HCT116 (cell line): ENCODE data around the gene MISP3. TPM values are rescaled to one million over a fixed set of nuclear protein-coding genes. Genes with fewer than 3 reads are reported as not detected.
"Not testable (repeated sequence)": the region's sequence is repeated elsewhere in the genome, so short reads cannot be mapped to it uniquely, and the experiment has no call there.

ENCODE experiments used
- ATAC-seq: fragments of 200-7000 bp; cut with Tn5 transposase; 2 replicates; pipeline ENCODE4 v1.9.1; 2020; ENCODE audit warnings: mild to moderate bottlenecking, moderate library complexity
- BruUV-seq: library from RNA; stranded (reverse); fragments of 400-500 nt; replicated peaks from 2 replicates; lab custom pipeline; 2021; lab: Mats Ljungman, UMichigan
- CTCF ChIA-PET: fragments of 300-600 bp; sonication (Branson Sonifier 250); formaldehyde crosslinking; loops from one replicate; lab custom pipeline; 2021; ENCODE audit warnings: antibody characterized with exemption; lab: Charles Lee
- POLR2A ChIA-PET: fragments of 300-600, 350-600 bp; sonication (Branson Sonifier 250); formaldehyde crosslinking; loops from one replicate; lab custom pipeline; 2021; ENCODE audit warnings: antibody characterized with exemption; lab: Charles Lee
- RAD21 ChIA-PET, 2 experiments: fragments of 300-600 bp; sonication (Branson Sonifier 250); formaldehyde crosslinking; loops; one replicate each; lab custom pipeline; 2023; ENCODE audit warnings: low total read pairs in 2 of 2; ENCODE audit not compliant: uncharacterized antibody in 2 of 2, unreplicated experiment in 2 of 2, low non-redundant PET in 1 of 2; lab: Charles Lee
- DNase-seq: peaks from one replicate; pipeline ENCODE4 v3.0.0-alpha.2; 2010; ENCODE audit warnings: low read depth, low spot score
- H2AFZ ChIP-seq: fragments of 200-600 bp; shearing (Covaris generic), sonication (generic); 2 replicates; pipeline ENCODE4 v1.6.1; 2017; ENCODE audit warnings: low read depth, mixed run types, mixed read lengths, antibody characterized with exemption, low read length; ENCODE audit not compliant: poor library complexity, severe bottlenecking
- H3K27ac ChIP-seq: 2 replicates; pipeline ENCODE4 v1.5.1; 2012; ENCODE audit warnings: low read depth, low read length
- H3K27me3 ChIP-seq: fragments of 200-600 bp; sonication (generic); 2 replicates; pipeline ENCODE4 v1.6.1; 2016; ENCODE audit warnings: mixed run types, low read length, mixed read lengths; ENCODE audit not compliant: insufficient read depth
- H3K36me3 ChIP-seq, 2 experiments: fragments of 200-500 bp in 1 of 2; fragments of 200-600 bp in 1 of 2; sonication (Bioruptor generic) in 1 of 2; sonication (generic) in 1 of 2; 2 replicates each; pipeline versions ENCODE4 v1.5.1 to v1.6.1; 2014 to 2016; ENCODE audit warnings: low read length in 2 of 2, inconsistent platforms in 1 of 2, mixed read lengths in 1 of 2, mixed run types in 1 of 2; ENCODE audit not compliant: insufficient read depth in 2 of 2, control insufficient read depth in 1 of 2
- H3K4me1 ChIP-seq, 2 experiments: fragments of 200-600 bp in 1 of 2; sonication (generic) in 1 of 2; 2 replicates each; pipeline versions ENCODE4 v1.5.1 to v1.6.1; 2012 to 2017; ENCODE audit warnings: low read length in 2 of 2, inconsistent platforms in 1 of 2, mild to moderate bottlenecking in 1 of 2, mixed read lengths in 1 of 2, mixed run types in 1 of 2, moderate library complexity in 1 of 2; ENCODE audit not compliant: insufficient read depth in 2 of 2, control insufficient read depth in 1 of 2
- H3K4me2 ChIP-seq: fragments of 200-600 bp; sonication (generic); 2 replicates; pipeline ENCODE4 v1.6.1; 2017; ENCODE audit warnings: mixed run types, low read length, mixed read lengths
- H3K4me3 ChIP-seq, 2 experiments: fragments of 200-600 bp in 1 of 2; sonication (generic) in 1 of 2; replicated peaks in 1 of 2; 2 replicates each; pipeline ENCODE4 v1.5.1; 2011 to 2016; ENCODE audit warnings: low read length in 2 of 2, control low read depth in 1 of 2, low read depth in 1 of 2, mild to moderate bottlenecking in 1 of 2, mixed read lengths in 1 of 2, mixed run types in 1 of 2
- H3K79me2 ChIP-seq: fragments of 200-600 bp; sonication (generic); 2 replicates; pipeline ENCODE4 v1.6.1; 2017; ENCODE audit warnings: mild to moderate bottlenecking, mixed run types, low read length, moderate library complexity, mixed read lengths; ENCODE audit not compliant: insufficient read depth
- H3K9ac ChIP-seq: fragments of 200-600 bp; sonication (generic); 2 replicates; pipeline ENCODE4 v1.6.1; 2016; ENCODE audit warnings: low read length, mixed read lengths
- H3K9me2 ChIP-seq: fragments of 200-600 bp; sonication (generic), shearing (Covaris generic); 2 replicates; pipeline ENCODE4 v1.6.1; 2017; ENCODE audit warnings: mixed run types, mild to moderate bottlenecking, moderate library complexity; ENCODE audit not compliant: insufficient read depth
- H3K9me3 ChIP-seq, 2 experiments: fragments of 200-500 bp in 1 of 2; fragments of 200-600 bp in 1 of 2; sonication (Bioruptor generic) in 1 of 2; sonication (generic) in 1 of 2; 2 replicates each; pipeline ENCODE4 v1.6.1; 2014 to 2017; ENCODE audit warnings: low read length in 2 of 2, mixed read lengths in 2 of 2, inconsistent platforms in 1 of 2, low read depth in 1 of 2, mild to moderate bottlenecking in 1 of 2, mixed run types in 1 of 2, moderate library complexity in 1 of 2; ENCODE audit not compliant: control insufficient read depth in 1 of 2, insufficient read depth in 1 of 2
- H4K20me1 ChIP-seq: fragments of 200-600 bp; sonication (generic), shearing (Covaris generic); 2 replicates; pipeline ENCODE4 v1.6.1; 2017; ENCODE audit warnings: mixed run types, mild to moderate bottlenecking, moderate library complexity; ENCODE audit not compliant: insufficient read depth
- RAD21 ChIP-seq: IDR thresholded peaks from 2 replicates; pipeline ENCODE4 v1.6.1; 2012; ENCODE audit warnings: low read depth, mild to moderate bottlenecking
- intact Hi-C: fragments of 100-400 bp; cut with micrococcal nuclease; formaldehyde crosslinking; loops from 2 replicates; pipeline ENCODE4 v1.10.0; 2022
- total RNA-seq: library from RNA; stranded (reverse); gene quantifications from one replicate; pipeline ENCODE4 v1.2.1, GENCODE V29; 2021; ENCODE audit not compliant: unreplicated experiment
- TF ChIP-seq, protein P1 (sequence below): IDR thresholded peaks from 2 replicates; pipeline ENCODE4 v1.6.1; 2012
- TF ChIP-seq, protein P2 (sequence below), 3 experiments: fragments of 200-600 bp in 1 of 3; sonication (generic) in 1 of 3; IDR thresholded peaks in 2 of 3; conservative IDR thresholded peaks in 1 of 3; 2 replicates each; pipeline ENCODE4 v1.5.1; 2012 to 2017; ENCODE audit warnings: low read depth in 2 of 3, low read length in 2 of 3, antibody characterized with exemption in 1 of 3, borderline replicate concordance in 1 of 3, control low read depth in 1 of 3, mild to moderate bottlenecking in 1 of 3, mixed read lengths in 1 of 3, mixed run types in 1 of 3, moderate library complexity in 1 of 3; ENCODE audit not compliant: insufficient read depth in 1 of 3

Gene MISP3
- total RNA-seq, 1 experiment from 2014 or later: 5.2 TPM

DNA sequence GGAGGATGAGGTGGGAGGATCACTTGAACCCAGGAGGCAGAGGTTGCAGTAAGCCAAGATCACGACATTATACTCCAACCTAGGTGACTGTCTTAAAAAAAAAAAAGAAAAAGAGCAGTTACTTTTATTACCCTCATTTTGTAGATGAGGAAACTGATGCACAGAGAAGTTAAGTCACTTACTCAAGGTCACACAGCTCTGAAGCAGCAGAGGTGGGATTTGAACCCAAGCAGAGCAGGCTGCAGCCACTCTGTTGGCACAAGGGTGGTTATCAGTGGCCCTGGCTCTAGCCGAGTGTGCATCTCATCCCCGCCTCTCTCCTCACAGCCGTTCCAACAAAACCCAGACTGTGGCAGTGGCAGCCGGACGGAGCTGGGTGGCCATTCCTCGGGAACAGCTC lies 33.4 kb upstream of the MISP3 start:
- no TSS peak for BruUV-seq
- Histone ChIP-seq H3K79me2 (no peaks in the 10 kb centered on the region), H3K9ac (no peak overlapping the region), H2AFZ (no peak overlapping the region), H4K20me1 (no peaks in the 10 kb centered on the region), H3K27ac (no peak overlapping the region), H3K27me3 (no peaks in the 10 kb centered on the region), H3K4me2 (no peak overlapping the region), H3K9me2 (no peaks in the 10 kb centered on the region), H3K4me1 (peaks cover 0 to 7% of the 10 kb centered on the region in 2 experiments; a peak in 2 of 4 replicates), H3K9me3 (no peaks in the 10 kb centered on the region), H3K4me3 (no peak overlapping the region), H3K36me3 (peaks cover 2 to 3% of the 10 kb centered on the region in 2 experiments; a peak in 1 of 4 replicates)
- POLR2A ChIA-PET: no interaction called here
- intact Hi-C loops: no loop called here
- DNase-seq (no peak), ATAC-seq (no peak)
- TF ChIP-seq, protein P1, sequence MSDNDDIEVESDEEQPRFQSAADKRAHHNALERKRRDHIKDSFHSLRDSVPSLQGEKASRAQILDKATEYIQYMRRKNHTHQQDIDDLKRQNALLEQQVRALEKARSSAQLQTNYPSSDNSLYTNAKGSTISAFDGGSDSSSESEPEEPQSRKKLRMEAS: no peak
- RAD21 ChIA-PET: no interaction called here
- CTCF ChIA-PET: interaction anchor here (0.6 kb wide), 1 partner anchor 147 kb away, joined by 3 read pairs; no protein-coding TSS in a partner anchor

DNA sequence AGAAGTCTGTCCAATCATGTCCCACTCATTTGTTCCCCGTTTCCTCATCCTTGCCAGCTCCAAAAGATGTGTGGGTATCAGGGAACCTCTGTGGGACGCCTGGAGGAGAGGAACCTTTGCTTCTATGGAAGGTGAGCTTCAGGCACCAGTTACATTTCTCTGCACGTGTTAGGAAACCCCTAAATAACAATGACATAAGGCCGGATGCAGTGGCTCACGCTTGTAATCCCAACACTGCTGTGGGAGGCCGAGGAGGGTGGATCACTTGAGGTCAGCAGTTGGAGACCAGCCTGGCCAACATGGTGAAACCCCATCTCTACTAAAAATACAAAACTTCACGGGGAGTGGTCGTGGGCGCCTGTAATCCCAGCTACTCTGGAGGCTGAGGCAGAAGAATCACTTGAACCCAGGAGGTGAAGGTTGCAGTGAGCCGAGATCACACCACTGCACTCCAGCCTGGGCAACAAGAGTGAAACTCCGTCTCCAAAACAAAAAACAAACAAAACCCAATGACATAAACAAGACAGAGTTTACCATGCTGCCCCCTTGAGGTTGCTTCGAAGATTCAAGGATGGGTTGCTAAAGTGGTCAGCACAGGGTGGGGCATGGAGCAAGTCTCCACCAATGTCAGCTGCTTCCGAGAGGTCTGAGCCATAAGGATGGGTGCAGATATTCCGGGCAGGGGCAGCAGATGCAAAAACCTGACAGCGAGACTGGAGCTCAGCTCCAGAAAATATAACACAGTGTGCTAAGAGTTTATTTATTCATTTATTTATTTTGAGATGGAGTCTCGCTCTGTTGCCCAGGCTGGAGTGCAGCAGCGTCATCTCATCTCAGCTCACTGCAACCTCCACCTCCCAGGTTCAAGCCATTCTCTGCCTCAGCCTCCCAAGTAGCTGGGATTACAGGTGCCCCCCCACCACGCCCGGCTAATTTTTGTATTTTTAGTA lies 29.7 kb upstream of the MISP3 start:
- TF ChIP-seq, protein P2, sequence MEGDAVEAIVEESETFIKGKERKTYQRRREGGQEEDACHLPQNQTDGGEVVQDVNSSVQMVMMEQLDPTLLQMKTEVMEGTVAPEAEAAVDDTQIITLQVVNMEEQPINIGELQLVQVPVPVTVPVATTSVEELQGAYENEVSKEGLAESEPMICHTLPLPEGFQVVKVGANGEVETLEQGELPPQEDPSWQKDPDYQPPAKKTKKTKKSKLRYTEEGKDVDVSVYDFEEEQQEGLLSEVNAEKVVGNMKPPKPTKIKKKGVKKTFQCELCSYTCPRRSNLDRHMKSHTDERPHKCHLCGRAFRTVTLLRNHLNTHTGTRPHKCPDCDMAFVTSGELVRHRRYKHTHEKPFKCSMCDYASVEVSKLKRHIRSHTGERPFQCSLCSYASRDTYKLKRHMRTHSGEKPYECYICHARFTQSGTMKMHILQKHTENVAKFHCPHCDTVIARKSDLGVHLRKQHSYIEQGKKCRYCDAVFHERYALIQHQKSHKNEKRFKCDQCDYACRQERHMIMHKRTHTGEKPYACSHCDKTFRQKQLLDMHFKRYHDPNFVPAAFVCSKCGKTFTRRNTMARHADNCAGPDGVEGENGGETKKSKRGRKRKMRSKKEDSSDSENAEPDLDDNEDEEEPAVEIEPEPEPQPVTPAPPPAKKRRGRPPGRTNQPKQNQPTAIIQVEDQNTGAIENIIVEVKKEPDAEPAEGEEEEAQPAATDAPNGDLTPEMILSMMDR (IDR thresholded peaks at IDR 0.05 in 2 of 3, conservative IDR thresholded peaks at IDR 0.05 in 1 of 3; ENCODE audit: borderline replicate concordance in 1 of 3, insufficient read depth in 1 of 3, low read depth in 2 of 3, low read length in 2 of 3): peak; percentile 59 to 70 (median 62); a peak in 5 of 6 replicates
- TF ChIP-seq RAD21: peak; percentile 50; the same call in 1 of the 2 replicates
- BruUV-seq, H3K79me2 ChIP-seq, H3K27ac ChIP-seq, H3K4me1 ChIP-seq, H3K4me3 ChIP-seq, H3K27me3 ChIP-seq, H3K9me3 ChIP-seq, POLR2A ChIA-PET, H3K9me2 ChIP-seq, intact Hi-C loops, H3K36me3 ChIP-seq, H2AFZ ChIP-seq, H4K20me1 ChIP-seq, RAD21 ChIA-PET, H3K4me2 ChIP-seq: not testable (repeated sequence)
- ATAC-seq (peak; percentile 97), DNase-seq (peak; percentile 76)
- CTCF ChIA-PET: interaction anchor here (0.9 to 4.7 kb wide), 4 partner anchors 10 to 94 kb away, joined by 3 to 31 read pairs (median 6); partner anchors contain the start of genes ASF1B and IL27RA
- 0 out of 2 replicates have a peak overlapping the region, but pooled peaks have one; percentile 33 for H3K9ac ChIP-seq

DNA sequence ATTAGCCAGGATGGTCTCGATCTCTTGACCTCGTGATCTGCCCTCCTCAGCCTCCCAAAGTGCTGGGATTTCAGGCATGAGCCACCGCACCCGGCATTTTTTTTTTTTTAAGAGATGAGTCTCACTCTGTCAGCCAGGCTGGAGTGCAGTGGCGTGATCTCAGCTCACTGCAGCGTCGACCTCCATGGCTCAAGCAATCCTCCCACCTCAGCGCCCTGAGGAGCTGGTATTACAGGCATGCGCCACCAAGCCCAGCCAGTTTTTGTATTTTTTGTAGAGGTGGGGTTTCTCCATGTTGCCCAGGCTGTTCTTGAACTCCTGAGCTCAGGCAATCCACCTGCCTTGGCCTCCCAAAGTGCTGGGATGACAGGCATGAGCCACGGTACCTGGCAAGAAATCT lies 24.7 kb upstream of the MISP3 start:
- H3K27ac ChIP-seq, H2AFZ ChIP-seq, H3K36me3 ChIP-seq, intact Hi-C loops, ATAC-seq, H3K9ac ChIP-seq, BruUV-seq, H3K4me1 ChIP-seq, H4K20me1 ChIP-seq, H3K9me2 ChIP-seq, DNase-seq, H3K4me2 ChIP-seq, POLR2A ChIA-PET, H3K27me3 ChIP-seq, H3K79me2 ChIP-seq, H3K4me3 ChIP-seq, H3K9me3 ChIP-seq: not testable (repeated sequence)
- ChIA-PET RAD21 (interaction anchor here in 1 of 2 experiments (0.6 kb wide), 1 partner anchor 1070 kb away, joined by 4 read pairs; no protein-coding TSS in a partner anchor), CTCF (interaction anchor here (0.7 to 1.8 kb wide), 6 partner anchors 9 to 89 kb away, joined by 3 to 12 read pairs (median 4); partner anchors contain the start of gene ASF1B)
